SK-N-SH (cell line): ENCODE measurements around the gene TMEM134. TPM values are rescaled to one million over a fixed set of nuclear protein-coding genes. Genes with fewer than 3 reads are reported as not detected.

Experiments
- CTCF ChIA-PET: fragments of 300-600, 350-600 bp; formaldehyde crosslinking; extraction: SDS; loops from one replicate; lab custom pipeline; 2021; lab: Yijun Ruan, JAX
- POLR2A ChIA-PET: fragments of 350-600 bp; sonication (Branson Sonifier 250); formaldehyde crosslinking; extraction: SDS; loops from one replicate; lab custom pipeline; 2020; ENCODE audit warnings: antibody characterized with exemption, inconsistent platforms; lab: Yijun Ruan, JAX
- DNase-seq: peaks from one replicate; pipeline ENCODE4 v3.0.0; 2012
- H2AFZ ChIP-seq: fragments of 200-600 bp; sonication (generic); 2 replicates; pipeline ENCODE4 v1.8.1; 2016; ENCODE audit warnings: antibody characterized with exemption, mild to moderate bottlenecking, low read depth
- H3F3A ChIP-seq: fragments of 200-600 bp; sonication (generic); replicated peaks from 2 replicates; pipeline ENCODE3; 2016; ENCODE audit warnings: antibody characterized with exemption, mild to moderate bottlenecking; ENCODE audit not compliant: insufficient read depth
- H3K27ac ChIP-seq, 2 experiments: fragments of 200-500 bp in 1 of 2; fragments of 200-600 bp in 1 of 2; sonication (Bioruptor generic) in 1 of 2; sonication (generic), shearing (Covaris generic) in 1 of 2; 2 replicates each; pipeline versions ENCODE4 v1.5.1 to v1.6.1; 2014 to 2016; ENCODE audit warnings: low read depth in 2 of 2, inconsistent platforms in 1 of 2, low read length in 1 of 2, mild to moderate bottlenecking in 1 of 2, mixed read lengths in 1 of 2
- H3K27me3 ChIP-seq: fragments of 200-600 bp; sonication (generic), shearing (Covaris generic); 2 replicates; pipeline ENCODE4 v1.6.1; 2016; ENCODE audit warnings: mixed run types; ENCODE audit not compliant: insufficient read depth
- H3K36me3 ChIP-seq, 2 experiments: fragments of 200-500 bp in 1 of 2; fragments of 200-600 bp in 1 of 2; sonication (Bioruptor generic) in 1 of 2; sonication (generic) in 1 of 2; replicated peaks in 1 of 2; 2 replicates each; pipeline versions ENCODE3 to v1.5.1; 2014 to 2016; ENCODE audit warnings: low read length in 1 of 2, mild to moderate bottlenecking in 1 of 2; ENCODE audit not compliant: insufficient read depth in 2 of 2, control insufficient read depth in 1 of 2
- H3K4me1 ChIP-seq, 2 experiments: fragments of 200-500 bp in 1 of 2; fragments of 200-600 bp in 1 of 2; sonication (Bioruptor generic) in 1 of 2; sonication (generic), shearing (Covaris generic) in 1 of 2; 2 replicates each; pipeline versions ENCODE4 v1.5.1 to v1.6.1; 2014 to 2016; ENCODE audit warnings: low read depth in 1 of 2, low read length in 1 of 2, mixed run types in 1 of 2; ENCODE audit not compliant: insufficient read depth in 2 of 2, control insufficient read depth in 1 of 2
- H3K4me2 ChIP-seq: fragments of 200-600 bp; sonication (generic), shearing (Covaris generic); 2 replicates; pipeline ENCODE4 v1.6.1; 2017; ENCODE audit warnings: mixed run types
- H3K4me3 ChIP-seq, 2 experiments: fragments of 200-500 bp in 1 of 2; fragments of 200-600 bp in 1 of 2; sonication (Bioruptor generic) in 1 of 2; sonication (generic), shearing (Covaris generic) in 1 of 2; 2 replicates each; pipeline versions ENCODE4 v1.5.1 to v1.8.1; 2014 to 2016; ENCODE audit warnings: low read depth in 2 of 2, inconsistent platforms in 1 of 2, low read length in 1 of 2, mild to moderate bottlenecking in 1 of 2, mixed read lengths in 1 of 2, moderate library complexity in 1 of 2
- H3K79me2 ChIP-seq: fragments of 200-600 bp; sonication (generic); 2 replicates; pipeline ENCODE4 v1.8.1; 2017; ENCODE audit warnings: mild to moderate bottlenecking; ENCODE audit not compliant: insufficient read depth
- H3K9ac ChIP-seq: fragments of 200-600 bp; sonication (generic); 2 replicates; pipeline ENCODE4 v1.6.1; 2017; ENCODE audit warnings: mixed run types
- H3K9me2 ChIP-seq: fragments of 200-600 bp; sonication (generic); 2 replicates; pipeline ENCODE4 v1.6.1; 2017; ENCODE audit warnings: mixed run types
- H3K9me3 ChIP-seq: fragments of 200-600 bp; sonication (generic); 2 replicates; pipeline ENCODE4 v1.6.1; 2017; ENCODE audit warnings: mixed run types, mild to moderate bottlenecking, moderate library complexity
- H4K20me1 ChIP-seq: fragments of 200-600 bp; sonication (generic); 2 replicates; pipeline ENCODE4 v1.6.1; 2017; ENCODE audit warnings: mild to moderate bottlenecking, mixed run types; ENCODE audit not compliant: insufficient read depth
- ELF1 ChIP-seq: IDR thresholded peaks from 2 replicates; pipeline ENCODE4 v1.4.0; 2012
- POLR2AphosphoS5 ChIP-seq: IDR thresholded peaks from 2 replicates; pipeline ENCODE4 v1.6.1; 2012; ENCODE audit warnings: low read depth, low read length
- RFX5 ChIP-seq: IDR thresholded peaks from 2 replicates; pipeline ENCODE4 v1.6.1; 2012; ENCODE audit warnings: mild to moderate bottlenecking, improper control_type of control experiment, low read length
- TEAD4 ChIP-seq: IDR thresholded peaks from 2 replicates; pipeline ENCODE4 v1.4.0; 2012; ENCODE audit warnings: mild to moderate bottlenecking, borderline replicate concordance; ENCODE audit not compliant: insufficient read depth
- USF1 ChIP-seq: IDR thresholded peaks from 2 replicates; pipeline ENCODE4 v1.4.0; 2012; ENCODE audit warnings: low read depth, borderline replicate concordance
- USF2 ChIP-seq: fragments of 150-350 bp; IDR thresholded peaks from 2 replicates; pipeline ENCODE4 v1.6.1; 2017; ENCODE audit warnings: antibody characterized with exemption, low read length, low read depth, borderline replicate concordance
- YY1 ChIP-seq: IDR thresholded peaks from 2 replicates; pipeline ENCODE4 v1.4.0; 2012; ENCODE audit warnings: low read depth, mild to moderate bottlenecking
- ZBTB33 ChIP-seq: IDR thresholded peaks from 2 replicates; pipeline ENCODE4 v1.4.0; 2012; ENCODE audit warnings: low read depth, borderline replicate concordance
- WGBS: methylation state at CpG from one replicate; pipeline ENCODE4 v1.1.6; 2017; ENCODE audit warnings: low lambda C conversion rate; 5-methylcytosine and 5-hydroxymethylcytosine counted together
- polyA plus RNA-seq, 3 experiments: library from polyadenylated mRNA; depleted of rRNA; stranded (reverse); fragments of >200 nt; gene quantifications; 2 replicates each; pipeline ENCODE4 v1.2.3, GENCODE V29; 2012

The TMEM134 gene
- polyA plus RNA-seq, 1 of the 3 experiments (the other 2 are of a cell fraction): 132 TPM

GRCh38 chr11:67490727-67491065 is 21.6 kb upstream of the TMEM134 start:
- H2AFZ ChIP-seq: no peak overlapping the region
- 100% methylated on average over 3 of the region's 15 CpGs for WGBS
- H3K4me2 ChIP-seq: no peak overlapping the region
- H3K79me2 ChIP-seq: peaks cover 4% of the 10 kb centered on the region
- no peaks in the 10 kb centered on the region for H3K9me3 ChIP-seq
- peaks cover 0 to 49% of the 10 kb centered on the region in 2 experiments for H3K36me3 ChIP-seq
- H3K9me2 ChIP-seq: no peaks in the 10 kb centered on the region
- POLR2A ChIA-PET: interaction anchor here (1.1 kb wide), 1 partner anchor 9 kb away, joined by 5 read pairs; no protein-coding TSS in a partner anchor
- no peak for TF ChIP-seq ZBTB33
- TF ChIP-seq, all 33 proteins: peak for 0
- Histone ChIP-seq H3K4me3 (no peak overlapping the region), H3K9ac (no peak overlapping the region), H3F3A (peaks cover 6% of the 10 kb centered on the region), H3K4me1 (no peaks in the 10 kb centered on the region), H4K20me1 (no peaks in the 10 kb centered on the region), H3K27me3 (no peaks in the 10 kb centered on the region), H3K27ac (no peak overlapping the region)
- CTCF ChIA-PET: interaction anchor here (1.5 kb wide), 1 partner anchor 108 kb away, joined by 4 read pairs; no protein-coding TSS in a partner anchor
- no peak for DNase-seq

GRCh38 chr11:67489885-67490726 is 21.1 kb upstream of the TMEM134 start:
- Histone ChIP-seq H3K27ac (no peak overlapping the region), H3F3A (peaks cover 6% of the 10 kb centered on the region), H3K4me2 (no peak overlapping the region), H3K4me1 (peaks cover 0 to under 1% of the 10 kb centered on the region in 2 experiments; a peak in 1 of 4 replicates), H3K79me2 (peaks cover 7% of the 10 kb centered on the region), H3K9me3 (no peaks in the 10 kb centered on the region), H2AFZ (no peak overlapping the region), H4K20me1 (no peaks in the 10 kb centered on the region), H3K9me2 (no peaks in the 10 kb centered on the region), H3K9ac (no peak overlapping the region), H3K36me3 (peaks cover 0 to 47% of the 10 kb centered on the region in 2 experiments), H3K4me3 (no peak overlapping the region), H3K27me3 (no peaks in the 10 kb centered on the region)
- no peak for DNase-seq
- ChIA-PET CTCF (interaction anchor here (1.2 to 1.5 kb wide), 3 partner anchors 12 to 133 kb away, joined by 3 to 4 read pairs (median 4); no protein-coding TSS in a partner anchor), POLR2A (no interaction called here)
- WGBS: 87% methylated on average over 8 of the region's 23 CpGs
- TF ChIP-seq POLR2AphosphoS5 (no peak), ZBTB33 (no peak), USF1 (no peak), YY1 (no peak), RFX5 (no peak), USF2 (no peak), ELF1 (no peak), TEAD4 (no peak)
